Fibroblast of the aortic adventitia (primary cell): ENCODE results near the gene PDGFA. TPM values are rescaled to one million over a fixed set of nuclear protein-coding genes. Genes with fewer than 3 reads are reported as not detected.
A peak's percentile ranks its signal among the peaks of the same experiment; 100 is the strongest.

Experiments used
- DNase-seq: peaks from one replicate; pipeline ENCODE4 v3.0.0-alpha.2; 2010; ENCODE audit warnings: low read depth
- H3K4me3 ChIP-seq: 2 replicates; pipeline ENCODE4 v1.5.1; 2011; ENCODE audit warnings: low read depth, mild to moderate bottlenecking, control low read depth, low read length, moderate library complexity
- CTCF ChIP-seq: IDR thresholded peaks from 2 replicates; pipeline ENCODE4 v1.5.1; 2011; ENCODE audit warnings: mild to moderate bottlenecking, low read length, control low read depth, inconsistent platforms; ENCODE audit not compliant: insufficient read depth
- total RNA-seq: library from RNA; depleted of rRNA; stranded (reverse); fragments of >200 nt; gene quantifications from 2 replicates; pipeline ENCODE4 v1.2.3, GENCODE V29; 2012; ENCODE audit warnings: low replicate concordance

The PDGFA gene
- total RNA-seq, 1 donor = 4.1 TPM

GRCh38 chr7:505171-505570 lies 14.5 kb downstream of the PDGFA start:
- H3K4me3 ChIP-seq = no peak overlapping the region
- TF ChIP-seq CTCF = no peak
- no peak for DNase-seq

GRCh38 chr7:504221-505111 lies 15.2 kb downstream of the PDGFA start:
- H3K4me3 ChIP-seq = no peak overlapping the region
- no peak for DNase-seq
- TF ChIP-seq CTCF = no peak

GRCh38 chr7:503575-504111 lies 16.0 kb downstream of the PDGFA start:
- peak; percentile 53 for DNase-seq
- no peak overlapping the region for H3K4me3 ChIP-seq
- TF ChIP-seq CTCF = no peak

- TF ChIP-seq CTCF = no peak
- no peak for DNase-seq
- H3K4me3 ChIP-seq = no peak overlapping the region
Observed at GRCh38 chr7:502296-502695, 17.4 kb downstream of the PDGFA start.

GRCh38 chr7:501526-501925 lies 18.1 kb downstream of the PDGFA start:
- TF ChIP-seq CTCF = no peak
- DNase-seq = no peak
- no peak overlapping the region for H3K4me3 ChIP-seq

- DNase-seq = no peak
- TF ChIP-seq CTCF = no peak
- no peak overlapping the region for H3K4me3 ChIP-seq
Observed at GRCh38 chr7:500521-501420, 18.9 kb downstream of the PDGFA start.
